VCaP (cell line): Measurements from ENCODE around the gene TUBB3.

Experiments
- H3K27ac ChIP-seq: fragments of 450-650 bp; 2 replicates; pipeline ENCODE4 v1.5.1; 2017
- TF ChIP-seq, protein P1 (sequence below): fragments of 450-650 bp; conservative IDR thresholded peaks from 2 replicates; pipeline ENCODE4 v1.5.1; 2017; ENCODE audit warnings: mild to moderate bottlenecking, moderate library complexity

Gene TUBB3

GRCh38 chr16:89895482-89896250, 27.5 kb upstream of the TUBB3 start:
- TF ChIP-seq, protein P1, sequence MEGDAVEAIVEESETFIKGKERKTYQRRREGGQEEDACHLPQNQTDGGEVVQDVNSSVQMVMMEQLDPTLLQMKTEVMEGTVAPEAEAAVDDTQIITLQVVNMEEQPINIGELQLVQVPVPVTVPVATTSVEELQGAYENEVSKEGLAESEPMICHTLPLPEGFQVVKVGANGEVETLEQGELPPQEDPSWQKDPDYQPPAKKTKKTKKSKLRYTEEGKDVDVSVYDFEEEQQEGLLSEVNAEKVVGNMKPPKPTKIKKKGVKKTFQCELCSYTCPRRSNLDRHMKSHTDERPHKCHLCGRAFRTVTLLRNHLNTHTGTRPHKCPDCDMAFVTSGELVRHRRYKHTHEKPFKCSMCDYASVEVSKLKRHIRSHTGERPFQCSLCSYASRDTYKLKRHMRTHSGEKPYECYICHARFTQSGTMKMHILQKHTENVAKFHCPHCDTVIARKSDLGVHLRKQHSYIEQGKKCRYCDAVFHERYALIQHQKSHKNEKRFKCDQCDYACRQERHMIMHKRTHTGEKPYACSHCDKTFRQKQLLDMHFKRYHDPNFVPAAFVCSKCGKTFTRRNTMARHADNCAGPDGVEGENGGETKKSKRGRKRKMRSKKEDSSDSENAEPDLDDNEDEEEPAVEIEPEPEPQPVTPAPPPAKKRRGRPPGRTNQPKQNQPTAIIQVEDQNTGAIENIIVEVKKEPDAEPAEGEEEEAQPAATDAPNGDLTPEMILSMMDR: no peak
- H3K27ac ChIP-seq: no peak overlapping the region

DNA sequence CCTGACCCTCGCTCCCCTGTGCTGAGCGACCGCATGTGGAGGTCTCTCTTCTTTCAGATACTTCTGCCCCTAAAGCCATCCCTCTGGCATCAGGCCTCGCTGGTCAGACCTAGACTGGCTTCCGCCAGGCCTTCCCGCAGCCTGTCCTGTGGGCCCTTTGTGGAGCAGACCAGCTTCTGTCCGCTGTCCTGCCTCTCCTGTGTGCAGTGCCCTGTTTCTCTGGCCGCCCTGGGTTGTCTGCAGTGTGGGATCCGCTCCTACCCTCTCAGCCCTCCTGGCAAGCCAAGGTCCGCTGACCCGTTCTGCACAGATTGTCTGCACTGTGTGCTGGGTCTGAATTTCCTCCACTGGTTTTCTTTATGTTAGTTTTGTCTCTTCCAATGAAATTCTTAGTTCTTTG, 25.9 kb upstream of the TUBB3 start:
- no peak overlapping the region for H3K27ac ChIP-seq
- TF ChIP-seq, protein P1: no peak

GRCh38 chr16:89898201-89898967, 24.8 kb upstream of the TUBB3 start:
- TF ChIP-seq, protein P1: no peak
- H3K27ac ChIP-seq: no peak overlapping the region

- TF ChIP-seq, protein P1: no peak
Measured at GRCh38 chr16:89899879-89900481, 23.2 kb upstream of the TUBB3 start.

GRCh38 chr16:89900885-89901284, 22.3 kb upstream of the TUBB3 start:
- TF ChIP-seq, protein P1: no peak
- H3K27ac ChIP-seq: no peak overlapping the region

More at GRCh38 chr16:89899879-89900481, 23.2 kb upstream of the TUBB3 start:
- H3K27ac ChIP-seq: no peak overlapping the region

GRCh38 chr16:89902980-89903379, 20.2 kb upstream of the TUBB3 start:
- H3K27ac ChIP-seq: no peak overlapping the region
- TF ChIP-seq, protein P1: no peak

DNA sequence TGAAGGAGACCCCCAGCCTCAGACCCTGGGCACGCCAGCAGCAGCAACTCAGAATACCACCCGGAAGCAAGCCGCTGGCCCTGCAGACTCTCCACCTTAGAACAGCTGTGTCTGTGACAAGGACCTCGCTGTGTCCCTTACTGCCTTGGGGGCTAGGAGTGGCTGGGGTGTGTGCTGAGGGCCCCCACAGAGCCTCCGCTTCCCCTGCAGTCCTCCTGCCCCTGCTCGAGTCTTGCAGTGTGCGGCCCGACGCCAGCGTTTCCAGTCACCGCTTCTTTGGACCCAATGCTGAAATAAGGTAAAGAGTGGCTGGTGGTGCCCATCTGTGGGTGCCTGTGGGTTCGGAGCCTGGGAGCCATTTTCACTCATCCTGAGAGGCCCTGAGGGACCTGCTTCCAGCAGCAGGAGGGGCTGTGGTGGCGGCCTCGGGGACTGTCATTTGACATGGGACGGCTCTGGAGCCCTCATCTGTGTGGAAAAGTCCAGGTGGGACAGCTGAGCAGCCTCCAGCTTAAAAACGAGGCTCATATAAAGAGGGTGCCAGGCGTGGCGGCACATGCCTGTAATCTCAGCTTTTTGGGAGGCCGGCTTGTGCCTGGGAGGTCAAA, 19.1 kb upstream of the TUBB3 start:
- H3K27ac ChIP-seq: no peak overlapping the region
- TF ChIP-seq, protein P1: no peak
